K562 (cell line): Measurements from ENCODE around the gene LIN9. TPM values are rescaled to one million over a fixed set of nuclear protein-coding genes. Genes with fewer than 3 reads are reported as not detected.

Experiments used
- C11orf30 ChIP-seq: fragments of 450-650 bp; IDR thresholded peaks from 2 replicates; pipeline ENCODE4 v1.6.1; 2016; ENCODE audit warnings: low read depth, mild to moderate bottlenecking
- CREM ChIP-seq: IDR thresholded peaks from 2 replicates; pipeline ENCODE4 v1.6.1; 2014; ENCODE audit warnings: antibody characterized with exemption, low read depth
- FOSL1 ChIP-seq: fragments of 200-800 bp; sonication (Bioruptor generic); conservative IDR thresholded peaks from 2 replicates; pipeline ENCODE4 v1.6.1; 2016; ENCODE audit warnings: missing genetic modification characterization, missing compliant biosample characterization
- HDAC2 ChIP-seq: fragments of 450-650 bp; IDR thresholded peaks from 2 replicates; pipeline ENCODE4 v1.6.1; 2016; ENCODE audit warnings: mild to moderate bottlenecking
- ILK ChIP-seq: fragments of 450-650 bp; IDR thresholded peaks from 2 replicates; pipeline ENCODE4 v1.6.1; 2016; ENCODE audit warnings: missing genetic modification characterization, low read depth, mild to moderate bottlenecking, missing compliant biosample characterization, moderate library complexity, borderline replicate concordance
- KDM1A ChIP-seq, 2 experiments: fragments of 450-650 bp; IDR thresholded peaks; 2 replicates each; pipeline ENCODE4 v1.6.1; 2016; ENCODE audit warnings: mild to moderate bottlenecking in 2 of 2
- MCM2 ChIP-seq: fragments of 450-650 bp; IDR thresholded peaks from 2 replicates; pipeline ENCODE4 v1.6.1; 2017; ENCODE audit warnings: low read depth, mild to moderate bottlenecking
- MEF2A ChIP-seq: IDR thresholded peaks from 2 replicates; pipeline ENCODE4 v1.6.1; 2011; ENCODE audit warnings: low read depth, mild to moderate bottlenecking, low read length, moderate library complexity; ENCODE audit not compliant: control insufficient read depth
- MIER1 ChIP-seq: fragments of 450-650 bp; IDR thresholded peaks from 2 replicates; pipeline ENCODE4 v1.6.1; 2016; ENCODE audit warnings: antibody characterized with exemption, mild to moderate bottlenecking, low read depth
- MXI1 ChIP-seq: IDR thresholded peaks from 2 replicates; pipeline ENCODE4 v1.6.1; 2011; ENCODE audit warnings: low read depth, mild to moderate bottlenecking, improper control_type of control experiment, low read length
- NCOA4 ChIP-seq: fragments of 450-650 bp; IDR thresholded peaks from 2 replicates; pipeline ENCODE4 v1.6.1; 2018; ENCODE audit warnings: mild to moderate bottlenecking; ENCODE audit not compliant: partially characterized antibody
- NCOR1 ChIP-seq: fragments of 450-650 bp; IDR thresholded peaks from 2 replicates; pipeline ENCODE4 v1.6.1; 2016; ENCODE audit warnings: mild to moderate bottlenecking, moderate library complexity
- POLR2B ChIP-seq: fragments of 450-650 bp; IDR thresholded peaks from 2 replicates; pipeline ENCODE4 v1.6.1; 2018; ENCODE audit warnings: low read depth; ENCODE audit not compliant: partially characterized antibody
- POLR2G ChIP-seq: fragments of 200-400 bp; formaldehyde crosslinking; IDR thresholded peaks from 2 replicates; pipeline ENCODE4 v1.6.1; 2017; ENCODE audit warnings: low read depth, mild to moderate bottlenecking, antibody characterized with exemption, low read length, moderate library complexity
- PPARD ChIP-seq: fragments of 250-450 bp; sonication (Bioruptor Pico); IDR thresholded peaks from 2 replicates; pipeline ENCODE4 v1.8.0; 2022; ENCODE audit warnings: inconsistent platforms, mild to moderate bottlenecking, moderate library complexity
- RBBP5 ChIP-seq: fragments of 200-600 bp; sonication (generic); IDR thresholded peaks from 2 replicates; pipeline ENCODE4 v1.6.1; 2012; ENCODE audit warnings: borderline replicate concordance, mild to moderate bottlenecking, low read length, control low read depth, inconsistent platforms; ENCODE audit not compliant: insufficient read depth, poor library complexity, severe bottlenecking
- SIX5 ChIP-seq, 2 experiments: IDR thresholded peaks; 2 replicates each; pipeline ENCODE4 v1.6.1; 2011; ENCODE audit warnings: low read length in 2 of 2, borderline replicate concordance in 1 of 2, low read depth in 1 of 2, mild to moderate bottlenecking in 1 of 2, moderate library complexity in 1 of 2; ENCODE audit not compliant: insufficient read depth in 1 of 2
- SMAD3 ChIP-seq: fragments of 450-650 bp; formaldehyde crosslinking; conservative IDR thresholded peaks from 2 replicates; pipeline ENCODE4 v1.4.0; 2020; ENCODE audit warnings: mild to moderate bottlenecking
- TAL1 ChIP-seq: fragments of 450-650 bp; IDR thresholded peaks from 2 replicates; pipeline ENCODE4 v1.6.1; 2016; ENCODE audit warnings: mild to moderate bottlenecking
- TEAD2 ChIP-seq: fragments of 450-650 bp; IDR thresholded peaks from 2 replicates; pipeline ENCODE4 v1.6.1; 2016; ENCODE audit warnings: missing genetic modification characterization, control low read depth, missing compliant biosample characterization
- ZBED1 ChIP-seq: IDR thresholded peaks from 2 replicates; pipeline ENCODE4 v1.6.1; 2014
- ZHX1 ChIP-seq: fragments of 150-350 bp; conservative IDR thresholded peaks from 2 replicates; pipeline ENCODE4 v1.6.1; 2014; ENCODE audit warnings: low read length
- ZNF133 ChIP-seq: fragments of 250-450 bp; sonication (Bioruptor Pico); IDR thresholded peaks from 2 replicates; pipeline ENCODE4 v1.4.0; 2020; ENCODE audit warnings: mild to moderate bottlenecking
- ZNF79 ChIP-seq: fragments of 250-450 bp; sonication (Bioruptor Pico); IDR thresholded peaks from 2 replicates; pipeline ENCODE4 v1.4.0; 2020; ENCODE audit warnings: low read depth, mild to moderate bottlenecking, moderate library complexity
- polyA plus RNA-seq, 8 experiments: library from polyadenylated mRNA; depleted of rRNA in 4 of 8; stranded (reverse) in 5 of 8; unstranded in 3 of 8; fragments of >200 nt; fragmentation: Nextera tagmentation in 2 of 8; fragmentation: Illumina TruSeq in 1 of 8; extraction: Ambion mirVana in 2 of 8; extraction: Trizol in 1 of 8; gene quantifications; 2 replicates each; pipeline versions ENCODE4 v1.2.1 to v1.2.3, GENCODE V29; 2011 to 2014; ENCODE audit warnings: inconsistent platforms in 1 of 8, missing spikeins in 1 of 8
- total RNA-seq, 7 experiments: library from RNA; depleted of rRNA in 6 of 7; stranded (reverse); fragments of >200 nt in 6 of 7; fragmentation: Illumina TruSeq in 2 of 7; extraction: Trizol in 2 of 7; gene quantifications; 2 replicates each; pipeline versions ENCODE4 v1.2.1 to v1.2.3, GENCODE V29; 2011 to 2021; ENCODE audit warnings: low replicate concordance in 1 of 7
- TF ChIP-seq, protein P1 (sequence below), 3 experiments: IDR thresholded peaks in 2 of 3; conservative IDR thresholded peaks in 1 of 3; 2 replicates each; pipeline ENCODE4 v1.5.1; 2011 to 2012; ENCODE audit warnings: low read length in 3 of 3, mild to moderate bottlenecking in 3 of 3, control low read depth in 2 of 3, improper control_type of control experiment in 1 of 3, inconsistent platforms in 1 of 3, low read depth in 1 of 3, mixed read lengths in 1 of 3, moderate library complexity in 1 of 3; ENCODE audit not compliant: insufficient read depth in 2 of 3

LIN9 gene
- total and polyA plus RNA-seq, 9 of the 15 experiments (the other 6 are each of a cell fraction or from before 2014, with no cell fraction given): 18.8 to 33.0 (median 25.5) TPM

- no peak for TF ChIP-seq RBBP5
- TF ChIP-seq C11orf30: no peak
- TF ChIP-seq SMAD3 (CRISPR knock-in tag): no peak
- TF ChIP-seq ZNF133 (CRISPR knock-in tag): no peak
- TF ChIP-seq, protein P1, sequence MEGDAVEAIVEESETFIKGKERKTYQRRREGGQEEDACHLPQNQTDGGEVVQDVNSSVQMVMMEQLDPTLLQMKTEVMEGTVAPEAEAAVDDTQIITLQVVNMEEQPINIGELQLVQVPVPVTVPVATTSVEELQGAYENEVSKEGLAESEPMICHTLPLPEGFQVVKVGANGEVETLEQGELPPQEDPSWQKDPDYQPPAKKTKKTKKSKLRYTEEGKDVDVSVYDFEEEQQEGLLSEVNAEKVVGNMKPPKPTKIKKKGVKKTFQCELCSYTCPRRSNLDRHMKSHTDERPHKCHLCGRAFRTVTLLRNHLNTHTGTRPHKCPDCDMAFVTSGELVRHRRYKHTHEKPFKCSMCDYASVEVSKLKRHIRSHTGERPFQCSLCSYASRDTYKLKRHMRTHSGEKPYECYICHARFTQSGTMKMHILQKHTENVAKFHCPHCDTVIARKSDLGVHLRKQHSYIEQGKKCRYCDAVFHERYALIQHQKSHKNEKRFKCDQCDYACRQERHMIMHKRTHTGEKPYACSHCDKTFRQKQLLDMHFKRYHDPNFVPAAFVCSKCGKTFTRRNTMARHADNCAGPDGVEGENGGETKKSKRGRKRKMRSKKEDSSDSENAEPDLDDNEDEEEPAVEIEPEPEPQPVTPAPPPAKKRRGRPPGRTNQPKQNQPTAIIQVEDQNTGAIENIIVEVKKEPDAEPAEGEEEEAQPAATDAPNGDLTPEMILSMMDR (IDR thresholded peaks at IDR 0.05 in 2 of 3, conservative IDR thresholded peaks at IDR 0.05 in 1 of 3; ENCODE audit: insufficient read depth in 2 of 3, low read depth in 1 of 3, low read length in 3 of 3): no peak
- no peak for TF ChIP-seq POLR2G
- TF ChIP-seq POLR2B: no peak
- no peak for TF ChIP-seq ZNF79
- TF ChIP-seq PPARD: no peak
- TF ChIP-seq TAL1: no peak
- no peak for TF ChIP-seq MEF2A
- TF ChIP-seq MXI1: no peak
- TF ChIP-seq HDAC2: no peak
- no peak for TF ChIP-seq NCOA4
- TF ChIP-seq KDM1A (IDR thresholded peaks at IDR 0.05): peak; percentile 45 to 51; a peak in 3 of 4 replicates
- TF ChIP-seq FOSL1 (tag): no peak
- no peak for TF ChIP-seq TEAD2
- TF ChIP-seq CREM: no peak
- no peak for TF ChIP-seq ZHX1
- TF ChIP-seq MCM2: no peak
- no peak for TF ChIP-seq SIX5 (IDR thresholded peaks at IDR 0.05; ENCODE audit: borderline replicate concordance in 1 of 2, insufficient read depth in 1 of 2, low read depth in 1 of 2, low read length in 2 of 2)
- TF ChIP-seq NCOR1: no peak
- no peak for TF ChIP-seq ILK (tag)
- no peak for TF ChIP-seq MIER1
- TF ChIP-seq ZBED1: no peak
Observed at GRCh38 chr1:226210571-226211176, 98.3 kb downstream of the LIN9 start (continued).
